Epidermal melanocyte (primary cell): ENCODE measurements around the gene RHOH.

Source experiments
- DNase-seq: peaks from one replicate; pipeline ENCODE4 v3.0.0; 2011; ENCODE audit warnings: low spot score; ENCODE audit not compliant: insufficient read length

RHOH gene

GRCh38 chr4:40233227-40233626 lies 36.4 kb downstream of the RHOH start:
- DNase-seq: no peak

GRCh38 chr4:40234519-40235039 lies 37.7 kb downstream of the RHOH start:
- DNase-seq: no peak

DNA sequence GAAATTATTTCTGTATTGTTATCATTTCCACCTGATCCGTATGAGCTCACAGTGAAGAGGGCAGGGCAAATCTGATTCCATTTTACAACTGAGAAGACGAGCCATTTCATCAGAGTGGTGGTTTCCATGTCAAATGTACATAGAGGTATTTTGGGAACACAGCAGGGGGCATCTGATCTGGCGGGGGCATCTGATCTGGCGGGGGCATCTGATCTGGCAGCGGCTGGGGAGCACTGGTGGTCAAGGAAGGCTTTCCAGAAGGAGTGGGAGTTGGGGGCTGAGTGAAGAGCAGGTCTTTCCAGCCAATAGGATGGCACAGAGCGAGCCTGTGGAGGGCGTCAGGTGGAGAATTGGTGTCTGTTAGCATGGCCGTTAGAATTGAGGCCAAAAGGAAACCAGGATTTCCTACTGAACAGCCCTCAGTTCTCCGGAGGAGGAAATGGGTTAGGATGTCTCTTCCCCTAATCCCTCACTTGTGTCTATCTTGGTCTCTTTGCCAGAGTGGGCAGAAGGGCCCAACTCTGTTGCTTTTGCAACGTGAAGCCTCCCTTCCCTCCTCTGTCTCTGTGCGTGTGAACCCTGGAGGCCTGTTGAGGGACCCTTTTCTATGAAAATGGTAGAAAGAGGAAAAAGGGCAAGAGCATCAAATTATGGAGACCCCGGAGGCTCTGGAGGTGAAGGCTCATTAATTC lies 41.3 kb downstream of the RHOH start:
- no peak for DNase-seq

DNA sequence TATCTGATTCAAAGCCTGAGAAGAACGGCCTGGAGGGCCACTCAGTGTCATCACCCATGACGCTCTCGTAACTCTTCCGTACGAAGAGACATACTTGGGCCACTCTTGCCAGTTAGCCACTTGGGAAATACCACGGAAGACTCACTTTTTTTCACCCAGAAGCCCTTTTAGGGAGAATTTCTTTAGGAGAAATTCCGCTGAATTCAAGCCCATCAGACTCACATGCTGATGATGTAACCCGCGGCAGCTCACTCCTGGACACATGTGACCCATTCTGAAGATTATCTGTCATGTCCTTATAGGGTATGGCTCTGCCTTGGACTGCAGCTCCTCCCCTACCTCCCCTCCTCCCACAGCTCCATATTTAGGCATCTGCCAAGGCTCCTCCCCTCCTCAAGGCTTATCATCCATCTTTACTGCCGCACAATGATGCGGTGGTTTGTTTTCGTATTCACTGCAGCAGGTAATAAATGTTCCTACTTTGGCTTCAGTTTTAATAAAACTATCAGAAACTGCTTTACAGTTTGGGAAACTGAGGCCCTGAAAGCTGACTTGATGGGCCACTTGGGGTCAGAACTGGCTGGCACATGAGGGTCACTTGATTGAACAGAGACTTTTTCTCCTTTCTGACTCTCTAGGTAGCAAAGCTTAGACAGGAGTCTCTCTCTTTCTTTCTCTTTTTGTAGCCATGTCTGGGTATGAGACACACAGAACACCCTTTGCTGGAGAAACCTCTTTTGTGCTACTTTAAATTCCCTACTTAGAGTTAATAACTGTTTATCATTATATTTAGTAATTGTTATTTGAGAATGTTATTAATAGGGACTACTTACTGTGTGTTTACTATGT lies 42.1 kb downstream of the RHOH start:
- no peak for DNase-seq

DNA sequence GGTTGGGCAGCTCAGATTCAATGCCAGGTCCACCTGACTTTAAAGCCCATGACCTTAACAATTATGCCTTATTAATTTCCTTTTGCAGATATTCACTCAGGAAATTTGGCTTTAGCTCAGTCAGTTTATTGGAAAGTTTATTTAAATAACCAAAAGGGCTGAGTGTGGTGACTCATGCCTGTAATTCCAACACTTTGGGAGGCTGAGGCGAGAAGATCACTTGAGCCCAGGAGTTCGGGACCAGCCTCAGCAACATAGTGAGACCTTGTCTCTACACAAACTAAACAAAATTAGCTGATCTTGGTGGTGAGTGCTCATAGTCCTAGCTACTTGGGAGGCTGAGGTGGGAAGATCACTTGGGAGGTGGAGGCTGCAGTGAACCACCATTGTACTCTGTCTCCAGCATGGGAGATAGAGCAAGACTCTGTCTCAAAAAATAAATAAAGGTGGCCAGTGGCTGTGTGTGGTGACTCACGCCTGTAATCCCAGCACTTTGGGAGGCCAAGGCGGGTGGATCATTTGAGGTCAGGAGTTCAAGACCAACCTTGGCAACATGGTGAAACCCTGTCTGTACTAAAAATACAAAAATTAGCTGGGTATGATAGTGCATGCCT lies 43.3 kb downstream of the RHOH start:
- DNase-seq: no peak

- DNase-seq: no peak
These were observed 44.2 kb downstream of the RHOH start for GRCh38 chr4:40241026-40241425.

DNA sequence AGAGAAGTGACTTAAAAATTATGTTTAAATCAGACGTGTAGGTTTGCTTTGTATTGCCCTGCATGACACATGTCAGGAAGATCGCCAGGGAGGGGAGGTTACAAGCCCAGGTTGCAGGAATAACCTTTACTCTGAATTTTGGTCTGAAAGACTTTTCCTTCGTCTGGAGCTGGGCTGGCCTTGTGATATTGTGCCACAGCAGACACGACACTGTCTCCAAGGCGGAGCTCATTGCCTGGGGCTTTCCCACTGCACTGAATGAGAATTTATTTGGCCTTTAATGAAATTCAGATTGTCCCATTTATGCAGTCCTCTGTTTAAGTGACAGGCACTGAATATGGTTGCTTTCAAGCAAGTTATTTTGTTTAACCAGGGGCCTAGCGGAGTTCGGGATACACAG lies 45.1 kb downstream of the RHOH start:
- DNase-seq: no peak

GRCh38 chr4:40243386-40243948 lies 46.6 kb downstream of the RHOH start:
- no peak for DNase-seq

- no peak for DNase-seq
These were observed 47.8 kb downstream of the RHOH start for GRCh38 chr4:40244606-40245005.

DNA sequence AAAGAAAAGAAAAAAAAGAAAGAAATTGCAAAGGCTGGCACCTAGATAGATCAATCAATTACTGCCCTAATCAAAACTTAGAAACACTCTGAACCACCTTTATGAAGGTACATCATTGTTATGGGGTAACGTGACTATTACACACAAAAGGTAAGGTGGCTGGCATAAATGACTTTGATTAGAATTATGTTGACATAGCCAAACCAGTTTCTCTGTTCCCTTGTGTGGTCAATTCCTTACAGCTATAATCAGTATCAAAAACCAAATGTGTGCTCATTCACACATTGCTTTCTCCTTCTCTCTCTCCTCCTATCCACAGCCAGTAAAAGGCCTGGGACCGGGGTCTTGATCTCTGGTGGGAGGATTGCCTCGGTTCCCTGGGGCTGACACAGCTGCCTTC lies 48.7 kb downstream of the RHOH start:
- no peak for DNase-seq

- no peak for DNase-seq
These were observed 49.4 kb downstream of the RHOH start for GRCh38 chr4:40246011-40246900.

- no peak for DNase-seq
These were observed 50.1 kb downstream of the RHOH start for GRCh38 chr4:40246938-40247337.

GRCh38 chr4:40247350-40247749 lies 50.5 kb downstream of the RHOH start:
- no peak for DNase-seq

DNA sequence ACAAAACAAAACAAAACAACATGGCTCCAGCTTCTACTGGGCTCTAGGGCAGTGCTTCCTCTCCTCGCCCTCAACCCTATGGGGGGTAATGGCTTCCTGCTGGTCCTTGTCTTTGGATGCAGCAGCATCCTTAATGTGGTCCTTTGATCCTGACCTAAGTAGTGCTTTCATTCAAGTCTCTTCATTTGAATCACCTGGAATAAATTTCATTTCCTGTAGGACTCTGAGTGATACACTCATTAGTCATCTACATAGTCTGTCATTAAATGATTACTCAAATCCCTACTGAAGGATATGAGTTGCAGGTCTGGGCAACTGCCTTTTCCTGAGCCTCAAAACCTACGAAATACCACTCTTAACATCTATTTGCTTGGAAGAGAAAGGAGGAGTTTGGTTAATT lies 54.5 kb downstream of the RHOH start:
- DNase-seq: no peak

- DNase-seq: no peak
These were observed 57.1 kb downstream of the RHOH start for GRCh38 chr4:40253906-40254305.

GRCh38 chr4:40254608-40255392 lies 58.0 kb downstream of the RHOH start:
- DNase-seq: no peak

GRCh38 chr4:40255393-40256281 lies 58.8 kb downstream of the RHOH start:
- DNase-seq: peak; percentile 28

DNA sequence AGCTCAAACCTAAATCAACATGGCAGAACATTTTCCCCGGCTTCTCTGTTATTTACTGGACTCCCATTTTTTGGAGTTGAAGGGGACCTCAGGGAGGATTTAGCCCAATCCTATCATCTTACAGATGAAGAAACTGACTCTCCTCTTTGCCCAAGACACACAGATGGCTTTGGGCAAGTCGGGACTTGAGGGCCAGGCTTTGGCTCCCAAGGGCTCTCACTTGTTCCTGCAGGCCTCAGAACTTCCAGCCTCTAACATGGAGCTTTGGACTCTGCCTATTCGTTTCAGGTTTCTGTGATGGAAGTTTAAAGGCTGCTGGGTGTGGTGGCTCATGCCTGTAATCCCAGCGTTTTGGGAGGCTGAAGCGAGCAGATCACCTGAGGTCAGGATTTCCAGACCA lies 59.5 kb downstream of the RHOH start:
- no peak for DNase-seq

DNA sequence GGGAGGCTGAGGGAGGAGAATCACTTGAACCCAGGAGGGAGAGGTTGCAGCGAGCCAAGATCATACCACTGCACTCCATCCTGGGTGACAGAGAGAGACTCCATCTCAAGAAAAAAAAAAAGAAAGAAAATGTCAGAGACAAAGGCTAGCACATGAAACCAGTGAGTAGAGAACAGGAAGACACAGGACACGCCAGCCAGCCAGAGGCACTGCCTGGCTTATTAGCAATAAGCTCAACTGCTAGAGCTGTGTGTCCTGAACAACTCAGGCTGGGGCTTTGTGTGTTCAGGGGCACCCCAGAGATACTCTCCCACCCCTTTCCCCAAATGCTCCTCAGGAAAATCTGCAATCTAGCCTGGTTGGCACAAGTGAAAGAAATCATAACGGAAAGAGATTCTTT lies 60.0 kb downstream of the RHOH start:
- no peak for DNase-seq
